ENCODE results near the gene ELP6. TPM values are rescaled to one million over a fixed set of nuclear protein-coding genes. Genes with fewer than 3 reads are reported as not detected.

Gene ELP6
- total RNA-seq, 1 donor: 23.5 TPM

DNA sequence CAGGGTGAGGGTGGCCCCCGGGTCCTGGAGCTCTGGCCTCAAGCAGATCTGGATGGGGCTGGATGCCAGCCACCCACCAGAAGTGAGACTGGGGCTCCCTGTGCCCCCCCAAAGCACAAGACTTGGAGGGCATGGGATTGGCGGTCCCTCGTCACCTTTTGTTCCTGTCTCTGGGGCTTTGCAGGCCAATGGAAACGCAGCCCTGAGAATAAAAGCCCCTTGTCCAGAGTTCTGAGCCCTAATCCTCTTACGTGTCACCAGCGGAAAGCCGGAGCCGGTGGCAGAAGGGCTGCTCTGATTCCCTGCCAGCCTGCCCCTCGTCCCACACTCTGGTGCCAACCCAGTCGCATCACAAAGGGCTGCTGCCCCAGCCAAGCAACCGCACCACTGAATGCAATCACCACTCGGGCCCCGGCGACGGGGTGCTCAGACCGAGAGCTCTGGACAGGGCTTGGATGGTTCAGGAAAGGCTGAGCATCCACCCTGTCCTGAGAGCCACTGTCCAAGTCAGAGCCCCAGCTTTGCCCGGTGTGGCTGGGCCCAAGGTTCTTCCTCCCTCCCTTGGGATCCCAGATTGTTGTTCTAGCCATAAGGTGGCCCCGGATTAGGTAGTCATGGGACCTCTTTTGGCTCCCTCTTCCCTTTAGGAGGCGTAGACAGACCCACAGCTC is 22.8 kb upstream of the ELP6 start:
- no peaks in the 10 kb centered on the region for H3K9me3 ChIP-seq (ENCODE audit: low read depth, low read length)
- peak; percentile 58 for DNase-seq (ENCODE audit: insufficient read length, low spot score, missing footprints)

DNA sequence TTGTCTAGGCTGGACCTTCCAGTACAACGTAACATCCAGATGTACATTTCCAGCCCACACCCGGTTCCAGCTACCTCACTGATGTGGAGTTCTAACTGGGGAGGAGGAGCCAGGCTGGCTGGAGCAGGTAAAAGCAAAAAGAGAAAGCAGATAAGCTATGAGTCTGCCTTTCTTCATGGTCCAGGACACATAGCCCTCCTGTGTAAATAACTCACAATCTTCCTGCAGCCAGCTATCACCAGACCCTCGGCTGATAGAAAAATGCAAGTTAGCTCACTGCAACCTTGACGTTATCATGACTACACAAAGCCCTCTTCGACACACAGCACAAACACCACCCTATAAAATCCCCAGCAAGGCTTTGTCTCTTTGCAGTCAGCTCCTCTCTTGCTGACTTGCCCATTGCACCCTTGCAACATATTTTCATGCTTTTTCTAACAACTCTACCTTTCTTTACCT is 20.5 kb upstream of the ELP6 start:
- H3K4me2 ChIP-seq (ENCODE audit: insufficient read depth, low read length): no peak overlapping the region
- no peak overlapping the region for H3K4me3 ChIP-seq (ENCODE audit: insufficient read depth, low read length)
- no peaks in the 10 kb centered on the region for H3K4me1 ChIP-seq (ENCODE audit: insufficient read depth, low read length)
- no peaks in the 10 kb centered on the region for H3K9me3 ChIP-seq (ENCODE audit: low read depth, low read length)
- no peaks in the 10 kb centered on the region for H3K36me3 ChIP-seq (ENCODE audit: insufficient read depth, low read length)
- no peak overlapping the region for H2AFZ ChIP-seq (ENCODE audit: low read length)
- H3K27me3 ChIP-seq (ENCODE audit: insufficient read depth, low read length): no peaks in the 10 kb centered on the region
- H3K79me2 ChIP-seq (ENCODE audit: insufficient read depth, low read length): no peaks in the 10 kb centered on the region
- no peak overlapping the region for H3K27ac ChIP-seq (ENCODE audit: low read depth, low read length)
- H4K20me1 ChIP-seq (ENCODE audit: insufficient read depth, low read length): no peaks in the 10 kb centered on the region
- no peak for DNase-seq (ENCODE audit: insufficient read length, low spot score, missing footprints)
- TF ChIP-seq, protein P1, sequence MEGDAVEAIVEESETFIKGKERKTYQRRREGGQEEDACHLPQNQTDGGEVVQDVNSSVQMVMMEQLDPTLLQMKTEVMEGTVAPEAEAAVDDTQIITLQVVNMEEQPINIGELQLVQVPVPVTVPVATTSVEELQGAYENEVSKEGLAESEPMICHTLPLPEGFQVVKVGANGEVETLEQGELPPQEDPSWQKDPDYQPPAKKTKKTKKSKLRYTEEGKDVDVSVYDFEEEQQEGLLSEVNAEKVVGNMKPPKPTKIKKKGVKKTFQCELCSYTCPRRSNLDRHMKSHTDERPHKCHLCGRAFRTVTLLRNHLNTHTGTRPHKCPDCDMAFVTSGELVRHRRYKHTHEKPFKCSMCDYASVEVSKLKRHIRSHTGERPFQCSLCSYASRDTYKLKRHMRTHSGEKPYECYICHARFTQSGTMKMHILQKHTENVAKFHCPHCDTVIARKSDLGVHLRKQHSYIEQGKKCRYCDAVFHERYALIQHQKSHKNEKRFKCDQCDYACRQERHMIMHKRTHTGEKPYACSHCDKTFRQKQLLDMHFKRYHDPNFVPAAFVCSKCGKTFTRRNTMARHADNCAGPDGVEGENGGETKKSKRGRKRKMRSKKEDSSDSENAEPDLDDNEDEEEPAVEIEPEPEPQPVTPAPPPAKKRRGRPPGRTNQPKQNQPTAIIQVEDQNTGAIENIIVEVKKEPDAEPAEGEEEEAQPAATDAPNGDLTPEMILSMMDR (IDR thresholded peaks at IDR 0.05; ENCODE audit: extremely low read depth, low read depth, low read length): no peak

More for the DNA sequence above, 22.8 kb upstream of the ELP6 start:
- no peaks in the 10 kb centered on the region for H3K36me3 ChIP-seq (ENCODE audit: insufficient read depth, low read length)
- no peak overlapping the region for H3K4me2 ChIP-seq (ENCODE audit: insufficient read depth, low read length)
- no peak overlapping the region for H3K4me3 ChIP-seq (ENCODE audit: insufficient read depth, low read length)
- H3K4me1 ChIP-seq (ENCODE audit: insufficient read depth, low read length): no peaks in the 10 kb centered on the region
- no peak overlapping the region for H2AFZ ChIP-seq (ENCODE audit: low read length)
- TF ChIP-seq, protein P1 (IDR thresholded peaks at IDR 0.05; ENCODE audit: extremely low read depth, low read depth, low read length): no peak
- no peaks in the 10 kb centered on the region for H3K79me2 ChIP-seq (ENCODE audit: insufficient read depth, low read length)
- no peaks in the 10 kb centered on the region for H3K27me3 ChIP-seq (ENCODE audit: insufficient read depth, low read length)
- H4K20me1 ChIP-seq (ENCODE audit: insufficient read depth, low read length): no peaks in the 10 kb centered on the region
- H3K27ac ChIP-seq (ENCODE audit: low read depth, low read length): no peak overlapping the region

DNA sequence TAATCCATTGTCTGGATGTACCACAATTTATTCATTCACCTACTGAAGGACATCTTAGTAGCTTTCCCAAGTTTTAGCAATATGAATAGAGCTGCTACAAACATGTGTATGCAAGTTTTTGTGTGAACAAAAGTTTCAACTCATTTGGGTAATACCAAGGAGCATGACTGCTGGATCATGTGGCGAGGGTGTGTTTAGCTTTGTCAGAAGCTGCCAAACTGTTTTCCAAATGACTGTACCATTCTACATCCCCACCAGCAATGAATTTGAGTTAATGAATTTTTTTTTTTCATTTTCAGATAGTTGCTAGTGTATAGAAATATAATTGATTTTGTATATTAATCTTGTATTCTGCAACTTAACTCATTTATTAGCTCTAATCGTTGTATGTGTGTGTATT is 20.0 kb upstream of the ELP6 start:
- peak; percentile 54 for DNase-seq (ENCODE audit: insufficient read length, low spot score, missing footprints)
- no peaks in the 10 kb centered on the region for H3K4me1 ChIP-seq (ENCODE audit: insufficient read depth, low read length)
- no peaks in the 10 kb centered on the region for H3K27me3 ChIP-seq (ENCODE audit: insufficient read depth, low read length)
- no peaks in the 10 kb centered on the region for H4K20me1 ChIP-seq (ENCODE audit: insufficient read depth, low read length)
- H3K27ac ChIP-seq (ENCODE audit: low read depth, low read length): no peak overlapping the region
- no peak overlapping the region for H3K4me3 ChIP-seq (ENCODE audit: insufficient read depth, low read length)
- TF ChIP-seq, protein P1 (IDR thresholded peaks at IDR 0.05; ENCODE audit: extremely low read depth, low read depth, low read length): no peak
- no peaks in the 10 kb centered on the region for H3K9me3 ChIP-seq (ENCODE audit: low read depth, low read length)
- no peak overlapping the region for H3K4me2 ChIP-seq (ENCODE audit: insufficient read depth, low read length)
- H3K36me3 ChIP-seq (ENCODE audit: insufficient read depth, low read length): no peaks in the 10 kb centered on the region
- H2AFZ ChIP-seq (ENCODE audit: low read length): no peak overlapping the region
- H3K79me2 ChIP-seq (ENCODE audit: insufficient read depth, low read length): no peaks in the 10 kb centered on the region

DNA sequence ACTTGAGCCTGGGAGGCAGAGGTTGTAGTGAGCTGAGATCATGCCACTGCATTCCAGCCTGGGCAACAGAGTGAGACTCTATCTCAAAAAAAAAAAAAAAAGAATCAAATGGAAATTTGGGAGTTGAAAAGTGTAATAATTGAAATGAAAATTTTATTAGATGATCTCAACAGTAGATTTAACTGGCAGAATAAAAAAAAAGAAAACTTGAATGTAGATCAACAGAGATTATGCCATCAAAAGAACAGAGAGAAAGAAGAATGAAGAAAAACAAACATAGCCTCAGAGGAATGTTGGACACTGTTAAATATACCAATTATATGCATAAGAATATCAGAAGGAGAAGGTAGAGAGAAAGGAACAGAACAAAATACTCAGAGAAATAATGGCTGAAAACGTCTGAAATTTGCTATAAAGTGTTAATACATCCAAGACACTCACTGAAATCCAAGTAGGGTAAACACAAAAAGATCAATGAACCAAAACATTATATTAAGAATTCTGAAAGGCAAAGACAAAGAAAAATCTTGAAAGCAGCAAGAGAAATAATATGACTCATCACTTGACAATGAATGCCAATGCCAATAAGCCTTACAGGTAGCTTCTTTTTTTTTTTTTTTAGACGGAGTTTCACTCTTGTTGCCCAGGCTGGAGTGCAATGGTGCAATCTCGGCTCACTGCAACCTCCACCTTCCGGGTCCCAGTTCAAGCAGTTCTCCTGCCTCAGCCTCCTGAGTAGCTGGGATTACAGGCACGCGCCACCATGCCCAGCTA is 14.6 kb upstream of the ELP6 start:
- Histone ChIP-seq H3K4me1 (ENCODE audit: insufficient read depth, low read length) (no peaks in the 10 kb centered on the region), H3K27me3 (ENCODE audit: insufficient read depth, low read length) (no peaks in the 10 kb centered on the region), H3K36me3 (ENCODE audit: insufficient read depth, low read length) (no peaks in the 10 kb centered on the region), H4K20me1 (ENCODE audit: insufficient read depth, low read length) (no peaks in the 10 kb centered on the region), H2AFZ (ENCODE audit: low read length) (no peak overlapping the region), H3K4me2 (ENCODE audit: insufficient read depth, low read length) (no peak overlapping the region), H3K79me2 (ENCODE audit: insufficient read depth, low read length) (no peaks in the 10 kb centered on the region), H3K4me3 (ENCODE audit: insufficient read depth, low read length) (no peak overlapping the region), H3K9me3 (ENCODE audit: low read depth, low read length) (no peaks in the 10 kb centered on the region), H3K27ac (ENCODE audit: low read depth, low read length) (no peak overlapping the region)
- DNase-seq (ENCODE audit: insufficient read length, low spot score, missing footprints): peak; percentile 6
- TF ChIP-seq, protein P1 (IDR thresholded peaks at IDR 0.05; ENCODE audit: extremely low read depth, low read depth, low read length): no peak

All from osteoblast (primary cell).